HepG2 (cell line): Measurements from ENCODE around the gene TUT7. TPM values are rescaled to one million over a fixed set of nuclear protein-coding genes. Genes with fewer than 3 reads are reported as not detected.

Experiments
- ATAC-seq: fragments of 200-7000 bp; cut with Tn5 transposase; 3 replicates; pipeline ENCODE4 v1.9.1; 2020; ENCODE audit warnings: mild to moderate bottlenecking, moderate library complexity
- BruUV-seq: library from RNA; stranded (reverse); fragments of 400-500 nt; replicated peaks from 2 replicates; lab custom pipeline; 2021; lab: Mats Ljungman, UMichigan
- CTCF ChIA-PET: fragments of 300-600 bp; formaldehyde crosslinking; extraction: SDS; loops from one replicate; lab custom pipeline; 2021; ENCODE audit warnings: low total read pairs, inconsistent platforms, low intra/inter-chr PET ratio; lab: Yijun Ruan, JAX
- POLR2A ChIA-PET: fragments of 350-600 bp; sonication (Branson Sonifier 250); formaldehyde crosslinking; loops from one replicate; lab custom pipeline; 2020; ENCODE audit warnings: antibody characterized with exemption, inconsistent platforms; lab: Yijun Ruan, JAX
- DNase-seq: peaks from one replicate; pipeline ENCODE4 v3.0.0-alpha.2; 2015; ENCODE audit warnings: low spot score
- FAIRE-seq: peaks from 3 replicates; lab custom pipeline; 2011; peaks lifted over from hg19 to GRCh38; lab: Jason Lieb, UNC
- H2AFZ ChIP-seq: one replicate; pipeline ENCODE4 v1.6.1; 2011; ENCODE audit warnings: low read length, inconsistent platforms
- H3K27ac ChIP-seq: fragments of 300-600 bp; 3 replicates; pipeline ENCODE4 v1.8.0; 2011; ENCODE audit warnings: mixed run types, mild to moderate bottlenecking, mixed read lengths, low read length, inconsistent platforms; ENCODE audit not compliant: insufficient read depth; ENCODE audit errors: extremely low read length
- H3K27me3 ChIP-seq, 2 experiments: fragments of 200-600 bp in 1 of 2; 2 replicates in 1 of 2; 3 replicates in 1 of 2; pipeline versions ENCODE4 v1.6.0 to v1.8.0; 2011; ENCODE audit warnings: low read length in 2 of 2, mild to moderate bottlenecking in 2 of 2, moderate library complexity in 2 of 2, inconsistent platforms in 1 of 2; ENCODE audit not compliant: insufficient read depth in 2 of 2, control insufficient read depth in 1 of 2
- H3K36me3 ChIP-seq, 2 experiments: fragments of 200-600 bp in 1 of 2; replicated peaks in 1 of 2; 2 replicates in 1 of 2; 3 replicates in 1 of 2; pipeline versions ENCODE4 v1.5.1 to v1.8.0; 2011; ENCODE audit warnings: low read length in 2 of 2, inconsistent platforms in 1 of 2; ENCODE audit not compliant: insufficient read depth in 2 of 2, control insufficient read depth in 1 of 2
- H3K4me1 ChIP-seq: 2 replicates; pipeline ENCODE4 v1.5.1; 2012; ENCODE audit warnings: low read length, inconsistent platforms; ENCODE audit not compliant: insufficient read depth
- H3K4me2 ChIP-seq: 2 replicates; pipeline ENCODE4 v1.6.0; 2011; ENCODE audit warnings: low read depth, low read length, inconsistent platforms
- H3K4me3 ChIP-seq, 3 experiments: fragments of 200-600 bp in 1 of 3; sonication (generic), shearing (Covaris generic) in 1 of 3; replicated peaks in 1 of 3; 2 replicates each; pipeline ENCODE4 v1.5.1; 2011 to 2016; ENCODE audit warnings: low read length in 3 of 3, inconsistent platforms in 2 of 3, low read depth in 2 of 3, mild to moderate bottlenecking in 2 of 3, control low read depth in 1 of 3, mixed read lengths in 1 of 3; ENCODE audit not compliant: insufficient read depth in 1 of 3
- H3K79me2 ChIP-seq: one replicate; pipeline ENCODE4 v1.6.1; 2011; ENCODE audit warnings: low read length, inconsistent platforms; ENCODE audit not compliant: insufficient read depth
- H3K9ac ChIP-seq: 2 replicates; pipeline ENCODE4 v1.6.0; 2011; ENCODE audit warnings: mild to moderate bottlenecking, low read depth, low read length, inconsistent platforms; ENCODE audit not compliant: insufficient read depth
- H3K9me3 ChIP-seq: 2 replicates; pipeline ENCODE4 v1.5.1; 2012; ENCODE audit warnings: mild to moderate bottlenecking, low read length
- H4K20me1 ChIP-seq: 2 replicates; pipeline ENCODE4 v1.6.0; 2011; ENCODE audit warnings: inconsistent platforms, mild to moderate bottlenecking, low read length, moderate library complexity; ENCODE audit not compliant: insufficient read depth
- BORCS8-MEF2B ChIP-seq: sonication (generic); formaldehyde crosslinking; IDR thresholded peaks from 2 replicates; pipeline ENCODE4 v1.8.0; 2022; ENCODE audit warnings: mild to moderate bottlenecking, missing genetic modification reagents
- BRCA1 ChIP-seq: sonication (generic); formaldehyde crosslinking; IDR thresholded peaks from 2 replicates; pipeline ENCODE4 v1.4.0; 2020; ENCODE audit warnings: missing genetic modification reagents
- CBFB ChIP-seq: sonication (generic); formaldehyde crosslinking; IDR thresholded peaks from 2 replicates; pipeline ENCODE4 v1.4.0; 2020; ENCODE audit warnings: missing genetic modification reagents
- CENPBD1 ChIP-seq: sonication (generic); formaldehyde crosslinking; IDR thresholded peaks from 2 replicates; pipeline ENCODE4 v1.8.0; 2022; ENCODE audit warnings: missing genetic modification reagents, low read depth, mild to moderate bottlenecking, borderline replicate concordance
- DMAP1 ChIP-seq: IDR thresholded peaks from 2 replicates; pipeline ENCODE4 v1.6.1; 2016
- GMEB1 ChIP-seq: sonication (generic); formaldehyde crosslinking; IDR thresholded peaks from 2 replicates; pipeline ENCODE4 v1.5.1; 2020; ENCODE audit warnings: missing genetic modification reagents, mild to moderate bottlenecking, borderline replicate concordance
- MXD3 ChIP-seq: IDR thresholded peaks from 2 replicates; pipeline ENCODE4 v1.6.1; 2016; ENCODE audit warnings: mild to moderate bottlenecking, missing biosample characterization, missing genetic modification reagents
- PHF8 ChIP-seq: sonication (generic); formaldehyde crosslinking; IDR thresholded peaks from 2 replicates; pipeline ENCODE4 v1.5.0; 2020; ENCODE audit warnings: missing genetic modification reagents
- TAF15 ChIP-seq: fragments of 200-400 bp; formaldehyde crosslinking; IDR thresholded peaks from one replicate; pipeline ENCODE4 v1.6.1; 2018; ENCODE audit warnings: mild to moderate bottlenecking, low read depth, low read length; ENCODE audit not compliant: poor library complexity, severe bottlenecking
- TBP ChIP-seq: sonication (generic); formaldehyde crosslinking; IDR thresholded peaks from 2 replicates; pipeline ENCODE4 v1.5.0; 2020; ENCODE audit warnings: missing genetic modification reagents
- TSC22D2 ChIP-seq: sonication (generic); formaldehyde crosslinking; IDR thresholded peaks from 2 replicates; pipeline ENCODE4 v1.5.1; 2020; ENCODE audit warnings: missing genetic modification reagents, mild to moderate bottlenecking, borderline replicate concordance
- ZNF317 ChIP-seq: sonication (generic); formaldehyde crosslinking; IDR thresholded peaks from 2 replicates; pipeline ENCODE4 v1.5.0; 2020; ENCODE audit warnings: mild to moderate bottlenecking, missing genetic modification reagents
- ZNF740 ChIP-seq: sonication (generic); formaldehyde crosslinking; IDR thresholded peaks from 2 replicates; pipeline ENCODE4 v1.4.0; 2020; ENCODE audit warnings: missing genetic modification reagents
- ZNF761 ChIP-seq: sonication (generic); formaldehyde crosslinking; conservative IDR thresholded peaks from 2 replicates; pipeline ENCODE4 v1.4.0; 2020; ENCODE audit warnings: mild to moderate bottlenecking, missing genetic modification reagents
- ZNF83 ChIP-seq: sonication (generic); formaldehyde crosslinking; IDR thresholded peaks from 2 replicates; pipeline ENCODE4 v1.4.0; 2020; ENCODE audit warnings: missing genetic modification reagents, mild to moderate bottlenecking, borderline replicate concordance
- ZNF883 ChIP-seq: sonication (generic); formaldehyde crosslinking; IDR thresholded peaks from 2 replicates; pipeline ENCODE4 v1.5.1; 2020; ENCODE audit warnings: mild to moderate bottlenecking, missing genetic modification reagents; ENCODE audit errors: not compliant biosample characterization
- WGBS: methylation state at CpG from one replicate; pipeline ENCODE4 v1.1.6; 2017; ENCODE audit warnings: low lambda C conversion rate; 5-methylcytosine and 5-hydroxymethylcytosine counted together
- in situ Hi-C: cut with HindIII; loops from 2 replicates; pipeline ENCODE4 v1.10.0; 2017; ENCODE audit warnings: low pct_unique_long_range_greater_than_20kb; ENCODE audit not compliant: extremely low pct_ligation_motif_present
- intact Hi-C: fragments of 100-400 bp; cut with micrococcal nuclease; formaldehyde crosslinking; loops from one replicate; pipeline ENCODE4 v1.10.0; 2022; ENCODE audit not compliant: unreplicated experiment
- polyA plus RNA-seq, 8 experiments: library from polyadenylated mRNA; depleted of rRNA in 3 of 8; stranded (reverse) in 7 of 8; unstranded in 1 of 8; fragments of >200 nt; fragmentation: Illumina TruSeq in 4 of 8; extraction: Trizol in 4 of 8; gene quantifications; 2 replicates each; pipeline versions ENCODE4 v1.2.1 to v1.2.3, GENCODE V29; 2011 to 2016; ENCODE audit warnings: low read depth in 4 of 8, missing spikeins in 1 of 8, mixed read lengths in 1 of 8; ENCODE audit not compliant: insufficient read depth in 1 of 8
- total RNA-seq, 5 experiments: library from RNA; depleted of rRNA; stranded (reverse); fragments of >200 nt; fragmentation: Illumina TruSeq; extraction: Trizol; gene quantifications; 2 replicates each; pipeline ENCODE4 v1.2.3, GENCODE V29; 2016; ENCODE audit warnings: low read depth in 1 of 5
- TF ChIP-seq, protein P1 (sequence below): sonication (generic); formaldehyde crosslinking; IDR thresholded peaks from 2 replicates; pipeline ENCODE4 v1.5.0; 2020; ENCODE audit warnings: missing genetic modification reagents

TUT7 gene
- total and polyA plus RNA-seq, 2 of the 13 experiments (the other 11 are each of a cell fraction or from before 2014, with no cell fraction given) = 12.0 to 19.4 TPM

DNA sequence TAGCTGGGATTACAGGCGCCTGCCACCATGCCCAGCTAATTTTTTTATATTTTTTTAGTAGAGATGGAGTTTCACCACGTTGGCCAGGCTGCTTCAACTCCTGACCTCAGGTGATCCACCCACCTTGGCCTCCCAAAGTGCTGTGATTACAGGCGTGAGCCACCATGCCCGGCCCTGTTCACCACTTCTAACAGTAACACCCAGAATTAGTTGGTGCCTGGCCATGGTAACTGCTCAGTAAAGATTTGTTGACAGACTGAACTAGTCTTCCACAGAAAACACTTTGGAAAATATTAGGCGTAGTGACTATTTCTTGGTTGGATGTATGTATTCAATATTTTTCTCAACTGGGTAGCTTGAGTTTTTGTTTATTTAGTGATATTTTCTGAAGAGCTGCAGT, 24.0 kb downstream of the TUT7 start:
- no TSS peak for BruUV-seq
- Histone ChIP-seq H4K20me1 (no peaks in the 10 kb centered on the region), H3K4me1 (peaks cover 21% of the 10 kb centered on the region), H3K36me3 (peaks cover 8 to 38% of the 10 kb centered on the region in 2 experiments), H2AFZ (no peak overlapping the region), H3K4me2 (no peak overlapping the region), H3K9ac (no peak overlapping the region), H3K4me3 (no peak overlapping the region), H3K27ac (no peak overlapping the region), H3K27me3 (no peaks in the 10 kb centered on the region), H3K9me3 (no peaks in the 10 kb centered on the region), H3K79me2 (no peaks in the 10 kb centered on the region)
- in situ Hi-C loops (no loop called here), intact Hi-C loops (no loop called here)
- DNase-seq (no peak), FAIRE-seq (no peak), ATAC-seq (no peak)
- ChIA-PET CTCF (no interaction called here), POLR2A (no interaction called here)
- TF ChIP-seq, protein P1, sequence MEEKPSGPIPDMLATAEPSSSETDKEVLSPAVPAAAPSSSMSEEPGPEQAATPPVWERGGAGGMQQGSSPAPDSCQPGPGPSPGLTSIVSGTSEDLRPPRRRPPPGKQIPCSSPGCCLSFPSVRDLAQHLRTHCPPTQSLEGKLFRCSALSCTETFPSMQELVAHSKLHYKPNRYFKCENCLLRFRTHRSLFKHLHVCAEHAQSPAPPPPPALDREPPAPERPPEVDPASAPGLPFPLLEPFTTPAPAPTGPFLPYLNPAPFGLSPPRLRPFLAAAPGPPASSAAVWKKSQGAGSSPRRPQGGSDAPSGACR (CRISPR knock-in tag) = no peak
- WGBS = 97% methylated on average over 5 of the region's 5 CpGs

GRCh38 chr9:86329649-86330048, 24.6 kb downstream of the TUT7 start:
- whole genome bisulfite sequencing = 85% methylated on average over 1 of the region's 1 CpG
- H3K9me3 ChIP-seq = no peaks in the 10 kb centered on the region
- no peaks in the 10 kb centered on the region for H3K79me2 ChIP-seq
- H2AFZ ChIP-seq = no peak overlapping the region
- ATAC-seq (no peak), FAIRE-seq (no peak), DNase-seq (no peak)
- no peaks in the 10 kb centered on the region for H3K27me3 ChIP-seq
- in situ Hi-C loops (no loop called here), intact Hi-C loops (no loop called here)
- H3K4me1 ChIP-seq = peaks cover 15% of the 10 kb centered on the region
- ChIA-PET POLR2A (no interaction called here), CTCF (no interaction called here)
- BruUV-seq = no TSS peak
- no peak overlapping the region for H3K4me2 ChIP-seq
- H3K4me3 ChIP-seq = no peak overlapping the region
- H3K36me3 ChIP-seq = peaks cover 8 to 44% of the 10 kb centered on the region in 2 experiments
- no peaks in the 10 kb centered on the region for H4K20me1 ChIP-seq
- H3K9ac ChIP-seq = no peak overlapping the region
- no peak overlapping the region for H3K27ac ChIP-seq
- TF ChIP-seq PHF8 (CRISPR knock-in tag) (no peak), CBFB (CRISPR knock-in tag) (no peak), BORCS8-MEF2B (CRISPR knock-in tag) (no peak), CENPBD1 (no peak), DMAP1 (CRISPR knock-in tag) (no peak), ZNF83 (CRISPR knock-in tag) (no peak), ZNF317 (CRISPR knock-in tag) (no peak), GMEB1 (no peak), TAF15 (no peak), TBP (CRISPR knock-in tag) (no peak), ZNF740 (CRISPR knock-in tag) (no peak), ZNF883 (CRISPR knock-in tag) (no peak), MXD3 (CRISPR knock-in tag) (no peak), BRCA1 (CRISPR knock-in tag) (no peak), TSC22D2 (no peak), ZNF761 (CRISPR knock-in tag) (no peak)
